ENCODE data around the gene NPY1R. TPM values are rescaled to one million over a fixed set of nuclear protein-coding genes. Genes with fewer than 3 reads are reported as not detected.

The NPY1R gene
- total RNA-seq, 6 experiments from 2014 or later = not detected

- Mint-ChIP-seq H3K4me1 (ENCODE audit: low read depth) (peaks cover 18% of the 10 kb centered on the region), H3K27ac (no peak overlapping the region), H3K27me3 (ENCODE audit: insufficient read depth) (peaks cover 26% of the 10 kb centered on the region), H3K36me3 (ENCODE audit: low read depth) (no peaks in the 10 kb centered on the region), H3K9me3 (no peaks in the 10 kb centered on the region), H3K4me3 (no peak overlapping the region)
- DNase-seq = no peak
- no peak for TF ChIP-seq CTCF (IDR thresholded peaks at IDR 0.05)
These were observed 3.0 kb upstream of the NPY1R start for GRCh38 chr4:163335384-163335783.

- TF ChIP-seq CTCF (IDR thresholded peaks at IDR 0.05) = no peak
- Mint-ChIP-seq H3K36me3 (ENCODE audit: low read depth) (no peaks in the 10 kb centered on the region), H3K4me3 (peak overlapping the region; percentile 92), H3K4me1 (ENCODE audit: low read depth) (peaks cover 18% of the 10 kb centered on the region), H3K9me3 (no peaks in the 10 kb centered on the region), H3K27me3 (ENCODE audit: insufficient read depth) (peaks cover 24% of the 10 kb centered on the region), H3K27ac (no peak overlapping the region)
- DNase-seq = no peak
These were observed 593 bp downstream of the NPY1R start for GRCh38 chr4:163331629-163332376.

GRCh38 chr4:163330916-163331628 is 1.3 kb downstream of the NPY1R start:
- no peak for TF ChIP-seq CTCF (IDR thresholded peaks at IDR 0.05)
- peak overlapping the region; percentile 92 for H3K4me3 Mint-ChIP-seq
- H3K36me3 Mint-ChIP-seq (ENCODE audit: low read depth) = no peaks in the 10 kb centered on the region
- DNase-seq = no peak
- H3K4me1 Mint-ChIP-seq (ENCODE audit: low read depth) = peaks cover 18% of the 10 kb centered on the region
- no peak overlapping the region for H3K27ac Mint-ChIP-seq
- H3K9me3 Mint-ChIP-seq = no peaks in the 10 kb centered on the region
- H3K27me3 Mint-ChIP-seq (ENCODE audit: insufficient read depth) = peaks cover 24% of the 10 kb centered on the region

- Mint-ChIP-seq H3K27ac (no peak overlapping the region), H3K36me3 (ENCODE audit: low read depth) (no peaks in the 10 kb centered on the region), H3K27me3 (ENCODE audit: insufficient read depth) (no peaks in the 10 kb centered on the region), H3K9me3 (peaks cover 19% of the 10 kb centered on the region; the same call in 1 of the 2 replicates), H3K4me3 (no peak overlapping the region), H3K4me1 (ENCODE audit: low read depth) (no peaks in the 10 kb centered on the region)
- TF ChIP-seq CTCF (IDR thresholded peaks at IDR 0.05) = no peak
- no peak for DNase-seq
These were observed 15.3 kb downstream of the NPY1R start for GRCh38 chr4:163317110-163317509.

- TF ChIP-seq CTCF (IDR thresholded peaks at IDR 0.05) = no peak
- H3K4me3 Mint-ChIP-seq = no peak overlapping the region
- no peak for DNase-seq
- no peaks in the 10 kb centered on the region for H3K4me1 Mint-ChIP-seq (ENCODE audit: low read depth)
- H3K9me3 Mint-ChIP-seq = peaks cover 5% of the 10 kb centered on the region; the same call in 1 of the 2 replicates
- no peaks in the 10 kb centered on the region for H3K36me3 Mint-ChIP-seq (ENCODE audit: low read depth)
- H3K27ac Mint-ChIP-seq = no peak overlapping the region
- H3K27me3 Mint-ChIP-seq (ENCODE audit: insufficient read depth) = no peaks in the 10 kb centered on the region; the same call in 1 of the 2 replicates
These were observed 22.9 kb downstream of the NPY1R start for GRCh38 chr4:163309466-163309865.

Data from HFFc6 (cell line).